H1 (cell line): ENCODE measurements around the gene FBLN5. TPM values are rescaled to one million over a fixed set of nuclear protein-coding genes. Genes with fewer than 3 reads are reported as not detected.

Experiments
- CTCF ChIA-PET: fragments of 300-600 bp; sonication (Branson Sonifier 250); formaldehyde crosslinking; loops from one replicate; lab custom pipeline; 2021; ENCODE audit not compliant: partially characterized antibody; lab: Charles Lee
- POLR2A ChIA-PET: fragments of 300-600 bp; sonication (Branson Sonifier 250); formaldehyde crosslinking; loops from one replicate; lab custom pipeline; 2021; ENCODE audit warnings: inconsistent platforms; ENCODE audit not compliant: partially characterized antibody; lab: Charles Lee
- DNase-seq, 2 experiments: peaks; one replicate each; pipeline versions ENCODE4 v3.0.0 to v3.0.0-alpha.2; 2010 to 2022; ENCODE audit warnings: low spot score in 2 of 2, low read depth in 1 of 2, mixed read lengths in 1 of 2
- FAIRE-seq: peaks from 2 replicates; lab custom pipeline; 2011; peaks lifted over from hg19 to GRCh38; lab: Jason Lieb, UNC
- H2AFZ ChIP-seq: 2 replicates; pipeline ENCODE4 v1.8.1; 2012; ENCODE audit warnings: low read length, inconsistent platforms
- H2AK5ac ChIP-seq: 2 replicates; pipeline ENCODE4 v1.6.1; 2013; ENCODE audit warnings: low read depth, low read length
- H2BK120ac ChIP-seq: replicated peaks from 2 replicates; pipeline ENCODE3; 2013; ENCODE audit warnings: low read depth, low read length, inconsistent platforms
- H2BK12ac ChIP-seq: 2 replicates; pipeline ENCODE4 v1.6.1; 2013; ENCODE audit warnings: low read depth, low read length
- H2BK15ac ChIP-seq: 2 replicates; pipeline ENCODE4 v1.6.1; 2013; ENCODE audit warnings: low read length
- H2BK20ac ChIP-seq: 2 replicates; pipeline ENCODE4 v1.6.1; 2013; ENCODE audit warnings: low read length
- H2BK5ac ChIP-seq: 2 replicates; pipeline ENCODE4 v1.6.1; 2013; ENCODE audit warnings: low read depth, low read length
- H3K14ac ChIP-seq: 2 replicates; pipeline ENCODE4 v1.6.1; 2013; ENCODE audit warnings: inconsistent platforms; ENCODE audit not compliant: insufficient read length
- H3K18ac ChIP-seq: 2 replicates; pipeline ENCODE4 v1.6.1; 2013; ENCODE audit warnings: low read length; ENCODE audit errors: extremely low read depth
- H3K23ac ChIP-seq: 2 replicates; pipeline ENCODE4 v1.6.1; 2013; ENCODE audit warnings: inconsistent platforms; ENCODE audit not compliant: insufficient read length
- H3K23me2 ChIP-seq: 2 replicates; pipeline ENCODE4 v1.6.1; 2013; ENCODE audit warnings: low read depth, low read length
- H3K27ac ChIP-seq: 2 replicates; pipeline ENCODE4 v1.6.1; 2011; ENCODE audit warnings: low read depth, low read length, inconsistent platforms
- H3K27me3 ChIP-seq, 4 experiments: replicated peaks in 1 of 4; 1 replicate in 1 of 4; 2 replicates in 3 of 4; pipeline versions ENCODE4 v1.6.1 to v1.8.1; 2011 to 2013; ENCODE audit warnings: low read length in 3 of 4, mild to moderate bottlenecking in 3 of 4, inconsistent platforms in 2 of 4, mixed read lengths in 2 of 4, moderate library complexity in 1 of 4; ENCODE audit not compliant: control insufficient read depth in 3 of 4, insufficient read depth in 3 of 4; ENCODE audit errors: extremely low read depth in 1 of 4
- H3K36me3 ChIP-seq, 4 experiments: 2 replicates each; pipeline versions ENCODE4 v1.6.1 to v1.8.1; 2011 to 2013; ENCODE audit warnings: mild to moderate bottlenecking in 4 of 4, low read length in 3 of 4, moderate library complexity in 2 of 4, control low read depth in 1 of 4, inconsistent platforms in 1 of 4; ENCODE audit not compliant: insufficient read depth in 4 of 4, control insufficient read depth in 2 of 4
- H3K4ac ChIP-seq: replicated peaks from 2 replicates; pipeline ENCODE3; 2013; ENCODE audit warnings: low read length, low read depth, mixed read lengths, inconsistent platforms; ENCODE audit not compliant: insufficient read length
- H3K4me1 ChIP-seq, 4 experiments: replicated peaks in 1 of 4; 1 replicate in 1 of 4; 2 replicates in 3 of 4; pipeline versions ENCODE4 v1.6.1 to v1.8.1; 2011 to 2013; ENCODE audit warnings: low read length in 3 of 4, inconsistent platforms in 2 of 4, mixed read lengths in 1 of 4; ENCODE audit not compliant: insufficient read depth in 4 of 4, control insufficient read depth in 3 of 4
- H3K4me2 ChIP-seq, 2 experiments: 2 replicates each; pipeline versions ENCODE4 v1.6.1 to v1.8.1; 2011 to 2013; ENCODE audit warnings: low read depth in 2 of 2, low read length in 2 of 2, control low read depth in 1 of 2, inconsistent platforms in 1 of 2, mild to moderate bottlenecking in 1 of 2; ENCODE audit not compliant: insufficient read depth in 1 of 2
- H3K4me3 ChIP-seq, 4 experiments: fragments of 200-600, 300-600 bp in 1 of 4; sonication (generic), shearing (Covaris generic), sonication (Bioruptor Twin) in 1 of 4; 2 replicates each; pipeline versions ENCODE4 v1.5.1 to v1.8.1; 2011 to 2016; ENCODE audit warnings: low read length in 4 of 4, low read depth in 3 of 4, control low read depth in 2 of 4, inconsistent platforms in 2 of 4, mild to moderate bottlenecking in 2 of 4, mixed read lengths in 1 of 4, moderate library complexity in 1 of 4; ENCODE audit not compliant: insufficient read depth in 2 of 4; ENCODE audit errors: extremely low read depth in 1 of 4
- H3K56ac ChIP-seq: replicated peaks from 2 replicates; pipeline ENCODE3; 2013; ENCODE audit warnings: low read depth, mild to moderate bottlenecking, mixed read lengths, low read length, inconsistent platforms; ENCODE audit not compliant: insufficient read length
- H3K79me1 ChIP-seq: 2 replicates; pipeline ENCODE4 v1.6.1; 2013; ENCODE audit warnings: low read depth, low read length, control low read depth
- H3K79me2 ChIP-seq, 2 experiments: 2 replicates each; pipeline versions ENCODE4 v1.6.1 to v1.8.1; 2012 to 2013; ENCODE audit warnings: low read length in 2 of 2, mild to moderate bottlenecking in 2 of 2, inconsistent platforms in 1 of 2; ENCODE audit not compliant: insufficient read depth in 2 of 2, control insufficient read depth in 1 of 2
- H3K9ac ChIP-seq, 4 experiments: replicated peaks in 1 of 4; 1 replicate in 1 of 4; 2 replicates in 3 of 4; pipeline versions ENCODE4 v1.6.1 to v1.8.1; 2011 to 2013; ENCODE audit warnings: low read depth in 3 of 4, low read length in 3 of 4, control low read depth in 2 of 4, mild to moderate bottlenecking in 2 of 4, moderate library complexity in 2 of 4, inconsistent platforms in 1 of 4; ENCODE audit errors: extremely low read depth in 1 of 4
- H3K9me3 ChIP-seq, 2 experiments: 2 replicates each; pipeline versions ENCODE4 v1.6.1 to v1.8.1; 2012 to 2013; ENCODE audit warnings: mild to moderate bottlenecking in 2 of 2, moderate library complexity in 2 of 2, control low read depth in 1 of 2, inconsistent platforms in 1 of 2, low read depth in 1 of 2, low read length in 1 of 2, mixed read lengths in 1 of 2; ENCODE audit not compliant: insufficient read depth in 2 of 2
- H4K20me1 ChIP-seq, 2 experiments: replicated peaks in 1 of 2; 2 replicates each; pipeline versions ENCODE3 to v1.8.1; 2011 to 2013; ENCODE audit warnings: inconsistent platforms in 2 of 2, low read length in 2 of 2, mild to moderate bottlenecking in 1 of 2; ENCODE audit not compliant: insufficient read depth in 2 of 2, control insufficient read depth in 1 of 2
- H4K5ac ChIP-seq: 2 replicates; pipeline ENCODE4 v1.6.1; 2013; ENCODE audit warnings: low read length, low read depth, mixed read lengths, inconsistent platforms; ENCODE audit not compliant: insufficient read length
- H4K8ac ChIP-seq: 2 replicates; pipeline ENCODE4 v1.8.0; 2013; ENCODE audit warnings: mild to moderate bottlenecking, moderate library complexity, low read length, inconsistent platforms; ENCODE audit not compliant: insufficient read depth; ENCODE audit errors: extremely low read depth
- H4K91ac ChIP-seq: replicated peaks from 2 replicates; pipeline ENCODE3; 2013; ENCODE audit warnings: low read length, mixed read lengths, inconsistent platforms; ENCODE audit not compliant: insufficient read length
- BCL11A ChIP-seq, 2 experiments: IDR thresholded peaks; one replicate each; pipeline ENCODE4 v1.6.1; 2011; ENCODE audit warnings: low read depth in 2 of 2, low read length in 2 of 2, mild to moderate bottlenecking in 2 of 2
- CHD1 ChIP-seq: IDR thresholded peaks from 2 replicates; pipeline ENCODE4 v1.6.1; 2012; ENCODE audit warnings: low read depth, low read length, improper control_type of control experiment
- GABPA ChIP-seq: IDR thresholded peaks from 2 replicates; pipeline ENCODE4 v1.6.1; 2011; ENCODE audit warnings: mild to moderate bottlenecking, low read length, moderate library complexity, borderline replicate concordance; ENCODE audit not compliant: insufficient read depth
- JUN ChIP-seq: IDR thresholded peaks from 2 replicates; pipeline ENCODE4 v1.6.1; 2011; ENCODE audit warnings: low read depth, mild to moderate bottlenecking, improper control_type of control experiment, low read length
- JUND ChIP-seq: IDR thresholded peaks from 2 replicates; pipeline ENCODE4 v1.6.1; 2011; ENCODE audit warnings: mild to moderate bottlenecking, improper control_type of control experiment, low read length
- KDM1A ChIP-seq: fragments of 200-600, 300-600 bp; sonication (generic); IDR thresholded peaks from 2 replicates; pipeline ENCODE4 v1.7.1; 2016; ENCODE audit warnings: mild to moderate bottlenecking, low read length, borderline replicate concordance
- KDM4A ChIP-seq: IDR thresholded peaks from one replicate; pipeline ENCODE4 v1.7.1; 2012; ENCODE audit warnings: low read depth, mild to moderate bottlenecking, moderate library complexity, low read length, inconsistent platforms; ENCODE audit not compliant: severe bottlenecking
- KDM5A ChIP-seq: fragments of 200-600 bp; IDR thresholded peaks from 2 replicates; pipeline ENCODE4 v1.7.1; 2012; ENCODE audit warnings: mild to moderate bottlenecking, low read length, inconsistent platforms, mixed read lengths
- PHF8 ChIP-seq: fragments of 200-600 bp; sonication (generic); conservative IDR thresholded peaks from 2 replicates; pipeline ENCODE4 v1.7.1; 2012; ENCODE audit warnings: low read depth, mild to moderate bottlenecking, inconsistent platforms, low read length, moderate library complexity
- RFX5 ChIP-seq: IDR thresholded peaks from 2 replicates; pipeline ENCODE4 v1.6.1; 2011; ENCODE audit warnings: low read depth, low read length, improper control_type of control experiment, borderline replicate concordance
- RNF2 ChIP-seq: fragments of 200-900, 300-1000 bp; sonication (generic); IDR thresholded peaks from 2 replicates; pipeline ENCODE4 v1.7.1; 2016; ENCODE audit warnings: borderline replicate concordance, low read depth, mild to moderate bottlenecking, antibody characterized with exemption, low read length; ENCODE audit not compliant: poor library complexity, severe bottlenecking; ENCODE audit errors: missing control alignments
- RXRA ChIP-seq: IDR thresholded peaks from 2 replicates; pipeline ENCODE4 v1.6.1; 2011; ENCODE audit warnings: low read depth, mild to moderate bottlenecking, low read length, moderate library complexity; ENCODE audit not compliant: insufficient read depth
- TAF1 ChIP-seq: IDR thresholded peaks from 2 replicates; pipeline ENCODE4 v1.6.1; 2011; ENCODE audit warnings: mild to moderate bottlenecking, low read depth, low read length
- TEAD4 ChIP-seq: IDR thresholded peaks from 2 replicates; pipeline ENCODE4 v1.6.1; 2012; ENCODE audit warnings: low read depth, low read length, inconsistent platforms, mixed read lengths
- WGBS, 2 experiments: shearing (Covaris generic) in 1 of 2; methylation state at CpG; one replicate each; pipeline versions ENCODE4 v1.1.6 to v1.1.7; 2013 to 2015; ENCODE audit warnings: low lambda C conversion rate in 2 of 2, mixed read lengths in 2 of 2, inconsistent platforms in 1 of 2, low coverage in 1 of 2, missing lambda C conversion rate in 1 of 2; ENCODE audit not compliant: insufficient replicate concordance in 2 of 2, insufficient coverage in 1 of 2, insufficient read length in 1 of 2; ENCODE audit errors: extremely low coverage in 1 of 2, missing lambda C conversion rate in 1 of 2; 5-methylcytosine and 5-hydroxymethylcytosine counted together
- polyA plus RNA-seq, 7 experiments: library from polyadenylated mRNA; depleted of rRNA in 3 of 7; stranded (reverse) in 5 of 7; unstranded in 2 of 7; fragments of >200 nt in 5 of 7; fragments of 200-250 nt in 2 of 7; gene quantifications; 1 replicate in 5 of 7; 2 replicates in 1 of 7; 4 replicates in 1 of 7; pipeline versions ENCODE4 v1.2.1 to v1.2.3, GENCODE V29; 2011 to 2013; ENCODE audit warnings: missing spikeins in 2 of 7, mixed read lengths in 2 of 7
- total RNA-seq: library from RNA; stranded (reverse); fragmentation: NEBNext Ultra II Directional; extraction: Animal tissue kit (Norgen Biotek cat#: 25700); gene quantifications from 2 replicates; pipeline ENCODE4 v1.2.1, GENCODE V29; 2021

FBLN5 gene
- total and polyA plus RNA-seq, 2 of the 8 experiments (the other 6 are each of a cell fraction or from before 2014, with no cell fraction given) = 0.88 to 3.5 TPM

GRCh38 chr14:91985008-91985407 lies 37.5 kb upstream of the FBLN5 start:
- no peak overlapping the region for H3K14ac ChIP-seq
- POLR2A ChIA-PET = interaction anchor here (1.2 kb wide), 1 partner anchor 12 kb away, joined by 3 read pairs; no protein-coding TSS in a partner anchor
- no peak overlapping the region for H3K56ac ChIP-seq
- H2BK5ac ChIP-seq = no peak overlapping the region
- H3K79me2 ChIP-seq = no peaks in the 10 kb centered on the region
- no peak overlapping the region for H2AFZ ChIP-seq
- no peaks in the 10 kb centered on the region for H3K9me3 ChIP-seq
- H3K27ac ChIP-seq = no peak overlapping the region
- peaks cover 0 to 28% (median 8%) of the 10 kb centered on the region in 4 experiments; a peak in 5 of 8 replicates for H3K36me3 ChIP-seq
- H3K9ac ChIP-seq = no peak overlapping the region
- H2BK20ac ChIP-seq = no peak overlapping the region
- H3K18ac ChIP-seq = no peak overlapping the region
- no peak overlapping the region for H2BK12ac ChIP-seq
- no peaks in the 10 kb centered on the region for H4K20me1 ChIP-seq
- no peak overlapping the region for H2AK5ac ChIP-seq
- H2BK120ac ChIP-seq = no peak overlapping the region
- 97% methylated on average over 4 of the region's 4 CpGs; no CpG with 5 or more reads in 1 of the 2 experiments for WGBS, 2 experiments
- CTCF ChIA-PET = interaction anchor here (1.0 to 2.7 kb wide), 2 partner anchors 12 to 38 kb away, joined by 3 to 14 read pairs; partner anchors contain the start of gene FBLN5
- no peak overlapping the region for H4K5ac ChIP-seq
- H3K23ac ChIP-seq = no peak overlapping the region
- no peak overlapping the region for H4K8ac ChIP-seq
- no peaks in the 10 kb centered on the region for H3K79me1 ChIP-seq
- peaks cover 0 to 1% (median 0%) of the 10 kb centered on the region in 4 experiments; a peak in 1 of 7 replicates for H3K27me3 ChIP-seq
- DNase-seq (no peak), FAIRE-seq (no peak)
- no peak overlapping the region for H2BK15ac ChIP-seq
- no peaks in the 10 kb centered on the region for H3K4me1 ChIP-seq
- no peak overlapping the region for H4K91ac ChIP-seq
- no peak overlapping the region for H3K4me3 ChIP-seq
- H3K4ac ChIP-seq = no peak overlapping the region
- H3K4me2 ChIP-seq = no peak overlapping the region
- H3K23me2 ChIP-seq = no peaks in the 10 kb centered on the region
- TF ChIP-seq JUND = no peak
- no peak for TF ChIP-seq CHD1
- no peak for TF ChIP-seq RXRA
- TF ChIP-seq KDM1A = no peak
- no peak for TF ChIP-seq KDM4A
- TF ChIP-seq TEAD4 = no peak
- no peak for TF ChIP-seq KDM5A
- TF ChIP-seq RNF2 = no peak
- TF ChIP-seq RFX5 = no peak
- no peak for TF ChIP-seq PHF8
- TF ChIP-seq BCL11A (IDR thresholded peaks at IDR 0.05; ENCODE audit: low read depth in 2 of 2, low read length in 2 of 2) = no peak
- no peak for TF ChIP-seq TAF1
- TF ChIP-seq GABPA = no peak
- TF ChIP-seq JUN = no peak
